ENCODE data around the gene CCNY.
A peak's percentile ranks its signal among the peaks of the same experiment; 100 is the strongest.

Gene CCNY

DNA sequence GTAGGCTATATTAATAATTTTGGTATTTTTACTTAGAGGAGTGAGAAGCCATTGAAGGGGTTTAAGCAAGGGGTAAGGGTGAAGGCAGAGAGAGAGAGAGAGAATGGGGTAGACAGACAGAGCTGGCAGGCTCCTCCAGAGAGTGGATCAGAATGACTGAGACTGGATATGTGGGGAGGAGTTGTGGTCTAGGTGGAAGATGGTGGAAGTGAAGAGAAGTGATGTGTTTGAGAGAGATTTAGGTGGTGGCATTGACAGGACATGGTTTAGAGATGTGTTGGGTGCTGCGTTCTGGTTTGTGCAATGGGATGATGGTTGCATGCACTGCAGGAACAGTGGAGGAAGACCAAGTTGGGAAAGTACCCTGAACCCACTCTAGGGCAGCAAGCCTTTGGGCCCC lies 92.2 kb downstream of the CCNY start:
- ChIA-PET CTCF (no interaction called here), POLR2A (no interaction called here)
- no peak for DNase-seq (ENCODE audit: low read depth, low spot score)
- H3K4me3 ChIP-seq (ENCODE audit: low read depth, low read length), result no peak overlapping the region
- TF ChIP-seq, protein P1, sequence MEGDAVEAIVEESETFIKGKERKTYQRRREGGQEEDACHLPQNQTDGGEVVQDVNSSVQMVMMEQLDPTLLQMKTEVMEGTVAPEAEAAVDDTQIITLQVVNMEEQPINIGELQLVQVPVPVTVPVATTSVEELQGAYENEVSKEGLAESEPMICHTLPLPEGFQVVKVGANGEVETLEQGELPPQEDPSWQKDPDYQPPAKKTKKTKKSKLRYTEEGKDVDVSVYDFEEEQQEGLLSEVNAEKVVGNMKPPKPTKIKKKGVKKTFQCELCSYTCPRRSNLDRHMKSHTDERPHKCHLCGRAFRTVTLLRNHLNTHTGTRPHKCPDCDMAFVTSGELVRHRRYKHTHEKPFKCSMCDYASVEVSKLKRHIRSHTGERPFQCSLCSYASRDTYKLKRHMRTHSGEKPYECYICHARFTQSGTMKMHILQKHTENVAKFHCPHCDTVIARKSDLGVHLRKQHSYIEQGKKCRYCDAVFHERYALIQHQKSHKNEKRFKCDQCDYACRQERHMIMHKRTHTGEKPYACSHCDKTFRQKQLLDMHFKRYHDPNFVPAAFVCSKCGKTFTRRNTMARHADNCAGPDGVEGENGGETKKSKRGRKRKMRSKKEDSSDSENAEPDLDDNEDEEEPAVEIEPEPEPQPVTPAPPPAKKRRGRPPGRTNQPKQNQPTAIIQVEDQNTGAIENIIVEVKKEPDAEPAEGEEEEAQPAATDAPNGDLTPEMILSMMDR (IDR thresholded peaks at IDR 0.05; ENCODE audit: insufficient read depth, low read length, missing control alignments), result no peak

DNA sequence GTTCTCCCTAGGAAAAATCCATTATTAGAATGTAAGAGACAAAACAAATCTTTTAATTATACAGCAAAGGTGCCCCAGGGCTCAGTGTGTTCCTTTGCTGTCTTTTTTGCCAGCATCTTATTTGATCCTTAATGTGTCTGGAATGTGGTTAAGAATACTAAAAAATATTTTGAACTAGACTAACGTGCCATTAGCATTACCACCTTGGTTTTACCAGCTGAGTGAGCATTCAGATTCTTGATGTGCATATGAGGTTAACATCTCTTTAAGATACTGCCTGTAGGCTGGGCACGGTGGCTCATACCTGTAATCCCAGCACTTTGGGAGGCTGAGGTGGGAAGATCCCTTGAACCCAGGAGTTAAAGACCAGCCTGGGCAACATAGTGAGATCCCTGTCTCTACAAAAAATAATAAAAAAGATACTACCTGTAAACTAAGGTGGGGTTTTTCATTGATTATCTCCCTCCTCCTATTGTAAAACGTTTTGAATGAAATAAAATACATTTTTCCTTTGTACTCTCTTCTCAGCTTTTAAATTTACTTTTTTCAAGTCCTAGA lies 96.6 kb downstream of the CCNY start:
- TF ChIP-seq, protein P1 (IDR thresholded peaks at IDR 0.05; ENCODE audit: insufficient read depth, low read length, missing control alignments), result no peak
- ChIA-PET POLR2A (no interaction called here), CTCF (interaction anchor here (1.1 to 1.7 kb wide), 2 partner anchors 9 to 11 kb away, joined by 4 to 8 read pairs; no protein-coding TSS in a partner anchor)
- no peak for DNase-seq (ENCODE audit: low read depth, low spot score)
- H3K4me3 ChIP-seq (ENCODE audit: low read depth, low read length), result no peak overlapping the region

DNA sequence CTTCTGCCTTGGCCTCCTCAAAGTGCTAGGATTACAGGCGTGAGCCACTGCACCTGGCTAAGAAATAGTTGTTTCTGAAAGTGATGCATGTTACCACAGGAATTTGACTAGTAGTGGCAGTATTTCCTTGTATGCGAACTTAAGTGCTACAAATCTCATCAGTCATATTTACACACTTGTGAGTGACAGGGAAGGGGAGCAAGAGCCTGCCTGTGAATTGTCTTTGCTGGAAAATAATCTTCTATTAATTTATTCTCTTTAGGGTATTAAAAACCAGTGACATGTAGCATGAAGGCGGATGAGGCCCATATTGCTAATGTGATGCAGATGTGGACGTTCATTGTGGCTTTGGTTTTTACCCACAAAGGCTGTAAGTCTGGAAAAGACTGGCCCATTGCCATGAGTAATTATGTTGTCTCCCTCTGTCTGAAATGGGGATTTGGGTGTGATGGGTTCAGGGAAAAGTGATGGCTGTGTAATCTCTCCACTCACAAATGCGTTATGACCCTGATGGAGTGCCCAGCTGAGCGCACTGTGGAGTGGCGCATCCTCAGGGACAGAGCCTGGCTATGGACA lies 97.6 kb downstream of the CCNY start:
- TF ChIP-seq, protein P1 (IDR thresholded peaks at IDR 0.05; ENCODE audit: insufficient read depth, low read length, missing control alignments), result no peak
- ChIA-PET CTCF (no interaction called here), POLR2A (no interaction called here)
- H3K4me3 ChIP-seq (ENCODE audit: low read depth, low read length), result no peak overlapping the region
- DNase-seq (ENCODE audit: low read depth, low spot score), result peak; percentile 45

DNA sequence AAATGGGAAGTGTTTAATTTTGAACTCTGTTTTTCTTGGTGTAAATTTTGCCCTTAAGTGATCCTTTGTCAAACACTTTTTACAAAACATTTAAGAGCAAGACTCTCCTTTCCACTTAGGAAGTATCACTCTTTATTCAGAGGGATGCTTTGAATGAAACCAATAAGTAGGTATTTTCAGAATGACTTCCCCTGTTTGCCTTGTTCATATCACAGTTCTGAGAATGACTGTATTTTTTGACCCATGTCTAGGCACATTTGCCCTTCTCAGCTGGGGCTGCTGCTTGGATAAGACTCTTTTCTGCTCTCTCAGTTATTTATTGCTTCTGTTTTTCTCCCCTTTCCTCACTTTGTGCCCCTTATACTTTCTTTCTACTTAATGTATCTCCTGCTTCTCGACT lies 98.2 kb downstream of the CCNY start:
- no peak for DNase-seq (ENCODE audit: low read depth, low spot score)
- TF ChIP-seq, protein P1 (IDR thresholded peaks at IDR 0.05; ENCODE audit: insufficient read depth, low read length, missing control alignments), result no peak
- POLR2A ChIA-PET, result no interaction called here
- no peak overlapping the region for H3K4me3 ChIP-seq (ENCODE audit: low read depth, low read length)
- CTCF ChIA-PET, result no interaction called here

DNA sequence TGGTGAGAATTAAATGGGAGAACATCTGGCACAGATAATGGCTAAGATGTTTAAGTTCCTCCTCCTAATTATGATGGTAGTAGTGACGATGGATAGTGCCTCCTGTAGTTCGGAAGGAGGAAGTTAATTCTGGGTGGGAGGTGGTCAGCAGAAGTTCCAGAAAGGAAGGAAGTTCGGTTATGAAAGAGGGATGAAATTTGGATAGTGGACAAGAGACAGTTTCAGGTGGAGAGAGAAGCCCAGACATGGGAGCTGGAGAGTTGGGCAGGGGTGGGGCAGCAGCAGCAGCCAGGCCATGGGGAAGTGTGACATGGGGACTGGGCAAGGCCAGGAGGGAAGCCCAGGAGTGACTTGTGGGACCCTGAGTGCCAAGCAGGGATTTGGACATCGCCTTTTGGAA lies 99.5 kb downstream of the CCNY start:
- ChIA-PET CTCF (no interaction called here), POLR2A (no interaction called here)
- no peak for DNase-seq (ENCODE audit: low read depth, low spot score)
- TF ChIP-seq, protein P1 (IDR thresholded peaks at IDR 0.05; ENCODE audit: insufficient read depth, low read length, missing control alignments), result no peak
- H3K4me3 ChIP-seq (ENCODE audit: low read depth, low read length), result no peak overlapping the region

DNA sequence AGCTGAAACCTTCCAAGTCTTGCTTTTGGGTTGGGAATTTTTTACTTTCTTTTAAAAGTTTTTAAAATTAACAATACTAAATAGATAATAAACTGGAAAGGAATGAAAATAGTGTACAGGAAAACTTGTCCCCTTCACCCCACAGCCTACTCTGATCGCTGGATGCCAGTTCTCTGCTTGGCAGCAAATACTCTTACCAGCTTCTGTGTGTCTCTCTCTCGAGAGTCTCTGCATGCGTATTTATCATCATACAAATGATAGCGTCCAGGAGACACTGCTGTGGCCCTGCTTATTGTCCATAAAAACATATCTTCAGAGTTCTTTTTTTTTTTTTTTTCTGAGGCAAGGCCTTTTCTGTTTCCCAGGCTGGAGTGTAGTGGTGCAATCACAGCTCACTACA lies 101.5 kb downstream of the CCNY start:
- TF ChIP-seq, protein P1 (IDR thresholded peaks at IDR 0.05; ENCODE audit: insufficient read depth, low read length, missing control alignments), result no peak
- POLR2A ChIA-PET, result interaction anchor here (0.6 kb wide), 1 partner anchor 94 kb away, joined by 3 read pairs; no protein-coding TSS in a partner anchor
- CTCF ChIA-PET, result no interaction called here

More for the DNA sequence above, 101.5 kb downstream of the CCNY start:
- DNase-seq (ENCODE audit: low read depth, low spot score), result no peak
- H3K4me3 ChIP-seq (ENCODE audit: low read depth, low read length), result no peak overlapping the region
